Heart left ventricle (tissue), 16 donors: ENCODE results near the gene CCBE1. TPM values are rescaled to one million over a fixed set of nuclear protein-coding genes. Genes with fewer than 3 reads are reported as not detected.
"Not testable (repeated sequence)": the region's sequence is repeated elsewhere in the genome, so short reads cannot be mapped to it uniquely, and the experiment has no call there.

Experiments
- ATAC-seq, 4 donors: fragments of 200-7000 bp; cut with Tn5 transposase; one replicate each; pipeline ENCODE4 v1.9.1; 2020 to 2022; ENCODE audit warnings: moderate library complexity in 4 of 4, mild to moderate bottlenecking in 3 of 4, moderate number of reproducible peaks in 1 of 4
- DNase-seq, 5 donors: peaks; one replicate each; pipeline ENCODE4 v3.0.0-alpha.2; 2020
- H3K27ac ChIP-seq, 12 donors: fragments of 200-600 bp; sonication (generic) in 4 of 12; one replicate each; pipeline versions ENCODE4 v1.5.0 to v1.8.0; 2016 to 2022; ENCODE audit warnings: mild to moderate bottlenecking in 2 of 12
- H3K27me3 ChIP-seq, 9 donors: fragments of 200-600 bp; sonication (generic) in 2 of 9; one replicate each; pipeline versions ENCODE4 v1.5.1 to v1.8.0; 2016 to 2022; ENCODE audit warnings: mild to moderate bottlenecking in 3 of 9
- H3K36me3 ChIP-seq, 9 donors: fragments of 200-600 bp; sonication (generic) in 2 of 9; one replicate each; pipeline versions ENCODE4 v1.5.0 to v1.8.0; 2018 to 2022; ENCODE audit warnings: mild to moderate bottlenecking in 2 of 9
- H3K4me1 ChIP-seq, 12 donors: fragments of 200-600 bp; sonication (generic) in 4 of 12; one replicate each; pipeline versions ENCODE4 v1.5.0 to v1.8.0; 2016 to 2022; ENCODE audit warnings: mild to moderate bottlenecking in 3 of 12
- H3K4me3 ChIP-seq, 12 donors: fragments of 200-600 bp; sonication (generic) in 4 of 12; one replicate each; pipeline versions ENCODE4 v1.5.0 to v1.8.0; 2017 to 2022; ENCODE audit warnings: mild to moderate bottlenecking in 9 of 12, moderate library complexity in 4 of 12
- H3K9me3 ChIP-seq, 12 donors: fragments of 200-600 bp; sonication (generic) in 4 of 12; one replicate each; pipeline versions ENCODE4 v1.5.0 to v1.8.0; 2016 to 2022; ENCODE audit warnings: mild to moderate bottlenecking in 1 of 12
- CTCF ChIP-seq, 12 donors: fragments of 200-600 bp; sonication (generic) in 4 of 12; IDR thresholded peaks; one replicate each; pipeline versions ENCODE4 v1.5.0 to v1.8.0; 2018 to 2022; ENCODE audit warnings: antibody characterized with exemption in 12 of 12, mild to moderate bottlenecking in 5 of 12
- POLR2A ChIP-seq, 2 donors: fragments of 450-650 bp; IDR thresholded peaks; one replicate each; pipeline ENCODE4 v1.6.1; 2017; ENCODE audit warnings: antibody characterized with exemption in 2 of 2, mild to moderate bottlenecking in 2 of 2, moderate library complexity in 2 of 2
- WGBS, 4 donors: extraction: QIAGEN DNeasy Blood & Tissue Kit in 2 of 4; methylation state at CpG; one replicate each; pipeline versions ENCODE4 v1.1.5 to v1.1.7; 2013 to 2018; 5-methylcytosine and 5-hydroxymethylcytosine counted together
- intact Hi-C, 10 donors: fragments of 100-400 bp; cut with DNase I; formaldehyde crosslinking; loops; one replicate each; pipeline versions ENCODE4 v1.11.1 to v1.14.2; 2022
- polyA plus RNA-seq, 2 donors: library from polyadenylated mRNA; stranded (reverse); fragments of 200-250 nt; gene quantifications; one replicate each; pipeline ENCODE4 v1.2.3, GENCODE V29; 2013
- total RNA-seq, 9 donors: library from RNA; depleted of rRNA in 2 of 9; stranded (reverse); fragments of >200 nt in 2 of 9; fragmentation: NEBNext Ultra II Directional in 3 of 9; extraction: Animal tissue kit (Norgen Biotek cat#: 25700) in 3 of 9; gene quantifications; one replicate each; pipeline versions ENCODE4 v1.1.0 to v1.2.4, GENCODE V29; 2016 to 2023
- donor health status: ischemic (EF 13 %, LVEDD 7.1; RV severe dilation, severe dysfunction).
- donor health status: healthy with polysubstance abuse.
- donor health status: DM: no; HTN: yes; CAD: no.
- donor health status: DM: no; HTN: no; CAD: no.
- donor health status: ischemic (EF 25% LVEDD 6.9; RV normal size, moderate dysfunction).
- donor health status: ischemic (EF 25% LVEDD 5.7; RV mildly dilated, moderate dysfunction).
- donor health status: healthy.
- donor health status: DM: yes; HTN: yes; CAD: no.
- donor health status: ischemic (EF 35%, LVEDD 5.7; RV mildly dilated, moderate dysfunction).
- donor health status: nonischemic (EF 11% LVEDD 7.7; RV severe dilation, severe dysfunction).
- donor health status: DM: yes; HTN: yes; CAD: no.
- donor health status: PGD.
- donor health status: ischemic (EF 29% LVEDD 5.4; RV normal size, mild dysfunction).
- donor health status: nonischemic (EF 23%, LVEDD 6.1; RV moderate dilation, normal function).

The CCBE1 gene
- total and polyA plus RNA-seq, 11 donors: 0.15 to 6.3 (median 0.74) TPM

GRCh38 chr18:59669872-59670657 lies 27.2 kb downstream of the CCBE1 start:
- DNase-seq (no peak), ATAC-seq (no peak)
- Histone ChIP-seq H3K9me3 (no peaks in the 10 kb centered on the region), H3K4me1 (no peaks in the 10 kb centered on the region), H3K27ac (peak overlapping the region in 1 of 12 donors; percentile 74), H3K36me3 (no peaks in the 10 kb centered on the region), H3K27me3 (no peaks in the 10 kb centered on the region), H3K4me3 (no peak overlapping the region)
- 75 to 79% (median 77%) methylated on average over 6 of the region's 6 CpGs for WGBS, 4 donors
- intact Hi-C loops: no loop called here
- TF ChIP-seq CTCF (IDR thresholded peaks at IDR 0.05): no peak
- no peak for TF ChIP-seq POLR2A (IDR thresholded peaks at IDR 0.05)

GRCh38 chr18:59667488-59667887 lies 29.7 kb downstream of the CCBE1 start:
- Histone ChIP-seq H3K9me3 (no peaks in the 10 kb centered on the region), H3K4me3 (no peak overlapping the region), H3K27ac (peak overlapping the region in 1 of 12 donors; percentile 0), H3K4me1 (no peaks in the 10 kb centered on the region), H3K36me3 (no peaks in the 10 kb centered on the region), H3K27me3 (no peaks in the 10 kb centered on the region)
- 83 to 92% (median 87%) methylated on average over 4 of the region's 4 CpGs for WGBS, 4 donors
- no peak for DNase-seq
- TF ChIP-seq CTCF (IDR thresholded peaks at IDR 0.05): no peak
- TF ChIP-seq POLR2A (IDR thresholded peaks at IDR 0.05): no peak
- ATAC-seq: no peak
- intact Hi-C loops: no loop called here

GRCh38 chr18:59666007-59666402 lies 31.2 kb downstream of the CCBE1 start:
- WGBS, 4 donors: 53 to 71% (median 67%) methylated on average over 9 of the region's 9 CpGs
- ATAC-seq, H3K4me1 ChIP-seq, H3K27me3 ChIP-seq, H3K36me3 ChIP-seq, intact Hi-C loops, H3K9me3 ChIP-seq, DNase-seq: not testable (repeated sequence)
- Histone ChIP-seq H3K27ac (peak overlapping the region in 1 of 12 donors; percentile 77), H3K4me3 (peak overlapping the region in 1 of 12 donors; percentile 19)

GRCh38 chr18:59665057-59666006 lies 31.9 kb downstream of the CCBE1 start:
- Histone ChIP-seq H3K36me3 (no peaks in the 10 kb centered on the region), H3K27ac (peak overlapping the region in 1 of 12 donors; percentile 77), H3K27me3 (no peaks in the 10 kb centered on the region), H3K9me3 (no peaks in the 10 kb centered on the region), H3K4me1 (no peaks in the 10 kb centered on the region), H3K4me3 (peak overlapping the region in 1 of 12 donors; percentile 19)
- intact Hi-C loops: no loop called here
- TF ChIP-seq POLR2A (IDR thresholded peaks at IDR 0.05) (no peak), CTCF (IDR thresholded peaks at IDR 0.05) (no peak)
- DNase-seq: no peak
- no peak for ATAC-seq
- WGBS, 4 donors: 52 to 79% (median 68%) methylated on average over 12 of the region's 12 CpGs
